Endothelial cell of umbilical vein (primary cell): Measurements from ENCODE around the gene MRPL53. TPM values are rescaled to one million over a fixed set of nuclear protein-coding genes. Genes with fewer than 3 reads are reported as not detected.

Source experiments
- BruUV-seq: library from RNA; stranded (reverse); fragments of 400-500 nt; replicated peaks from 2 replicates; lab custom pipeline; 2021; lab: Mats Ljungman, UMichigan
- CTCF ChIA-PET: fragments of 300-600, 350-600 bp; sonication (Branson Sonifier 250); formaldehyde crosslinking; loops from one replicate; lab custom pipeline; 2021; ENCODE audit warnings: antibody characterized with exemption, inconsistent platforms; lab: Charles Lee
- POLR2A ChIA-PET: fragments of 300-600, 350-600 bp; sonication (Branson Sonifier 250); formaldehyde crosslinking; loops from one replicate; lab custom pipeline; 2021; ENCODE audit warnings: antibody characterized with exemption, inconsistent platforms; lab: Charles Lee
- DNase-seq: peaks from one replicate; pipeline ENCODE4 v3.0.0-alpha.2; 2011; ENCODE audit warnings: low read depth, low spot score
- FAIRE-seq: peaks from 2 replicates; lab custom pipeline; 2011; peaks lifted over from hg19 to GRCh38; lab: Jason Lieb, UNC
- H2AFZ ChIP-seq: 2 replicates; pipeline ENCODE4 v1.6.0; 2012; ENCODE audit warnings: low read depth, low read length, control low read depth, inconsistent platforms
- H3K27ac ChIP-seq: 2 replicates; pipeline ENCODE4 v1.5.1; 2011; ENCODE audit warnings: low read depth, mild to moderate bottlenecking, control low read depth, low read length, moderate library complexity; ENCODE audit not compliant: insufficient read depth
- H3K27me3 ChIP-seq, 2 experiments: 2 replicates each; pipeline versions ENCODE4 v1.6.0 to v1.6.1; 2011; ENCODE audit warnings: low read length in 2 of 2, mixed read lengths in 1 of 2; ENCODE audit not compliant: control insufficient read depth in 2 of 2, insufficient read depth in 2 of 2
- H3K36me3 ChIP-seq, 2 experiments: 2 replicates in 1 of 2; 3 replicates in 1 of 2; pipeline ENCODE4 v1.5.1; 2011; ENCODE audit warnings: low read length in 2 of 2, mild to moderate bottlenecking in 1 of 2, moderate library complexity in 1 of 2; ENCODE audit not compliant: control insufficient read depth in 2 of 2, insufficient read depth in 2 of 2; ENCODE audit errors: extremely low read depth in 1 of 2
- H3K4me1 ChIP-seq: 3 replicates; pipeline ENCODE4 v1.5.1; 2011; ENCODE audit warnings: mild to moderate bottlenecking, low read length; ENCODE audit not compliant: control insufficient read depth, insufficient read depth; ENCODE audit errors: extremely low read depth
- H3K4me2 ChIP-seq: 2 replicates; pipeline ENCODE4 v1.6.1; 2011; ENCODE audit warnings: low read length, control low read depth, mixed read lengths; ENCODE audit not compliant: insufficient read depth
- H3K4me3 ChIP-seq, 3 experiments: fragments of 200-600 bp in 1 of 3; sonication (generic), shearing (Covaris generic) in 1 of 3; replicated peaks in 1 of 3; 2 replicates each; pipeline ENCODE4 v1.5.1; 2011 to 2016; ENCODE audit warnings: control low read depth in 3 of 3, low read length in 3 of 3, mild to moderate bottlenecking in 2 of 3, inconsistent platforms in 1 of 3, low read depth in 1 of 3, moderate library complexity in 1 of 3; ENCODE audit not compliant: insufficient read depth in 1 of 3
- H3K79me2 ChIP-seq: 2 replicates; pipeline ENCODE4 v1.6.0; 2012; ENCODE audit warnings: low read length, inconsistent platforms; ENCODE audit not compliant: control insufficient read depth, insufficient read depth
- H3K9ac ChIP-seq: replicated peaks from 2 replicates; pipeline ENCODE3; 2011; ENCODE audit warnings: low read length, control low read depth; ENCODE audit not compliant: insufficient read depth; ENCODE audit errors: extremely low read depth
- H3K9me1 ChIP-seq: replicated peaks from 3 replicates; pipeline ENCODE4 v1.6.0; 2011; ENCODE audit warnings: mild to moderate bottlenecking, low read length; ENCODE audit not compliant: control insufficient read depth, insufficient read depth; ENCODE audit errors: extremely low read depth
- H3K9me3 ChIP-seq: replicated peaks from 2 replicates; pipeline ENCODE4 v1.5.1; 2012; ENCODE audit warnings: low read length, inconsistent platforms; ENCODE audit not compliant: control insufficient read depth, insufficient read depth
- H4K20me1 ChIP-seq: replicated peaks from 2 replicates; pipeline ENCODE3; 2011; ENCODE audit warnings: mild to moderate bottlenecking, low read length; ENCODE audit not compliant: control insufficient read depth, insufficient read depth; ENCODE audit errors: extremely low read depth
- EZH2 ChIP-seq: IDR thresholded peaks from 2 replicates; pipeline ENCODE4 v1.6.1; 2012; ENCODE audit warnings: borderline replicate concordance, low read depth, mild to moderate bottlenecking, moderate library complexity, low read length, inconsistent platforms; ENCODE audit not compliant: severe bottlenecking
- MYC ChIP-seq: IDR thresholded peaks from one replicate; pipeline ENCODE4 v1.6.1; 2011; ENCODE audit warnings: mild to moderate bottlenecking, low read depth, low read length
- POLR2A ChIP-seq: IDR thresholded peaks from 2 replicates; pipeline ENCODE4 v1.6.1; 2012; ENCODE audit warnings: low read depth, mild to moderate bottlenecking, control low read depth, low read length
- POLR2AphosphoS5 ChIP-seq: IDR thresholded peaks from 2 replicates; pipeline ENCODE4 v1.6.1; 2012; ENCODE audit warnings: low read depth, mild to moderate bottlenecking, control low read depth, low read length, moderate library complexity; ENCODE audit not compliant: insufficient read depth
- dilution Hi-C: fragments of 300-500 bp; cut with MboI; formaldehyde crosslinking; loops from one replicate; pipeline ENCODE4 v1.15.0; 2019; ENCODE audit warnings: low sequenced_read_pairs; ENCODE audit not compliant: extremely low pct_ligation_motif_present
- intact Hi-C: fragments of 100-400 bp; cut with micrococcal nuclease; formaldehyde crosslinking; loops from one replicate; pipeline ENCODE4 v1.10.0; 2022
- polyA plus RNA-seq, 4 experiments: library from polyadenylated mRNA; depleted of rRNA in 3 of 4; stranded (reverse) in 3 of 4; unstranded in 1 of 4; fragments of >200 nt; gene quantifications; 2 replicates each; pipeline versions ENCODE4 v1.2.1 to v1.2.3, GENCODE V29; 2011 to 2012; ENCODE audit warnings: missing spikeins in 1 of 4
- total RNA-seq: library from RNA; stranded (reverse); gene quantifications from 2 replicates; pipeline ENCODE4 v1.2.3, GENCODE V29; 2021
- TF ChIP-seq, protein P1 (sequence below): IDR thresholded peaks from 2 replicates; pipeline ENCODE4 v1.6.1; 2011; ENCODE audit not compliant: insufficient read depth, insufficient read length
- TF ChIP-seq, protein P2 (sequence below), 2 donors: IDR thresholded peaks; 1 replicate in 1 of 2; 2 replicates in 1 of 2; pipeline ENCODE4 v1.5.1; 2011; ENCODE audit warnings: low read length in 2 of 2, mild to moderate bottlenecking in 2 of 2, moderate library complexity in 2 of 2, control low read depth in 1 of 2, inconsistent platforms in 1 of 2, low read depth in 1 of 2; ENCODE audit not compliant: insufficient read depth in 1 of 2; ENCODE audit errors: extremely low read depth in 1 of 2

MRPL53 gene
- total and polyA plus RNA-seq, 2 donors (not counting 3 experiments of a cell fraction or from before 2014, with no cell fraction given), result 68.7 to 69.7 TPM

DNA sequence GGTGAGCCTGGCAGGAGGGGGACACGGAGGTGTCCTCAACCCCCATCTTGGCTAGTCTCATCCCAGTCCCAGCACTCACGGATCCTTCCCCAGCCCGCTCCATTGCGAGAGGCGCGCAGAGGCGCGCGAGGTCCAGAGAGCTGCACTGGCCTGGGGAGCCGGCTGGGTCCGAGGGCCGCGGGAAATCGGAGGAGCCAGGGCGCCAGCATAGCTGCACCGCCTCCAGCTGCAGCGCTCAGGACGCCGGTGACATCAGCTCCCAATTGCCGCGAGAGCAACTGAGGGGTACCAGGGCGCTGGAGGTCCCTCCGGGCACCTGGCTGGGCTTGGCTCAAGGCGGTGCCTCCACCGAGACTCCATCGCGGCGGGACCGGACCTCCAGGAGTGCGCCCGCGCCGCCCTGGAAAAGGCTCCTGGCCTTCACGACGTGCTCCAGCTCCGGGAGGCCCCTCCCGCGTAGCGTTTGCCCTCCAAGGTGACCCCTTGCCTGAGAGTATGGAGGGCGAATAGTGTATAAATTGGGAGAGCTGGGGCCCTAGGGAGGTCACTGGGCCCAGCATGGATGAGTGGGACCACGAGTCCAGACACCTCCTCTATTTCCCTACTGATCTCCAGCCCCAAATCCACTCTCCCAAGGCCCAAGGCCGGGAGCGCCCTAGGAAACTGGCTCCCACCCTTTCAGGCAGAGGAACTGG lies 36.2 kb downstream of the MRPL53 start:
- Histone ChIP-seq H2AFZ (no peak overlapping the region), H3K4me1 (peaks cover 18% of the 10 kb centered on the region), H3K9me3 (no peaks in the 10 kb centered on the region), H4K20me1 (no peaks in the 10 kb centered on the region), H3K4me2 (no peak overlapping the region), H3K4me3 (no peak overlapping the region), H3K9me1 (no peaks in the 10 kb centered on the region), H3K27ac (no peak overlapping the region), H3K36me3 (peaks cover 0 to 2% of the 10 kb centered on the region in 2 experiments), H3K9ac (no peak overlapping the region), H3K27me3 (peaks cover 0 to 6% of the 10 kb centered on the region in 2 experiments), H3K79me2 (no peaks in the 10 kb centered on the region)
- no TSS peak for BruUV-seq
- ChIA-PET POLR2A (no interaction called here), CTCF (no interaction called here)
- DNase-seq (no peak), FAIRE-seq (no peak)
- intact Hi-C loops, result no loop called here
- dilution Hi-C loops, result no loop called here
- TF ChIP-seq MYC (no peak), POLR2A (no peak), POLR2AphosphoS5 (no peak), EZH2 (no peak)
- TF ChIP-seq, protein P1, sequence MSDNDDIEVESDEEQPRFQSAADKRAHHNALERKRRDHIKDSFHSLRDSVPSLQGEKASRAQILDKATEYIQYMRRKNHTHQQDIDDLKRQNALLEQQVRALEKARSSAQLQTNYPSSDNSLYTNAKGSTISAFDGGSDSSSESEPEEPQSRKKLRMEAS, result no peak
- TF ChIP-seq, protein P2, sequence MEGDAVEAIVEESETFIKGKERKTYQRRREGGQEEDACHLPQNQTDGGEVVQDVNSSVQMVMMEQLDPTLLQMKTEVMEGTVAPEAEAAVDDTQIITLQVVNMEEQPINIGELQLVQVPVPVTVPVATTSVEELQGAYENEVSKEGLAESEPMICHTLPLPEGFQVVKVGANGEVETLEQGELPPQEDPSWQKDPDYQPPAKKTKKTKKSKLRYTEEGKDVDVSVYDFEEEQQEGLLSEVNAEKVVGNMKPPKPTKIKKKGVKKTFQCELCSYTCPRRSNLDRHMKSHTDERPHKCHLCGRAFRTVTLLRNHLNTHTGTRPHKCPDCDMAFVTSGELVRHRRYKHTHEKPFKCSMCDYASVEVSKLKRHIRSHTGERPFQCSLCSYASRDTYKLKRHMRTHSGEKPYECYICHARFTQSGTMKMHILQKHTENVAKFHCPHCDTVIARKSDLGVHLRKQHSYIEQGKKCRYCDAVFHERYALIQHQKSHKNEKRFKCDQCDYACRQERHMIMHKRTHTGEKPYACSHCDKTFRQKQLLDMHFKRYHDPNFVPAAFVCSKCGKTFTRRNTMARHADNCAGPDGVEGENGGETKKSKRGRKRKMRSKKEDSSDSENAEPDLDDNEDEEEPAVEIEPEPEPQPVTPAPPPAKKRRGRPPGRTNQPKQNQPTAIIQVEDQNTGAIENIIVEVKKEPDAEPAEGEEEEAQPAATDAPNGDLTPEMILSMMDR (IDR thresholded peaks at IDR 0.05; ENCODE audit: extremely low read depth in 1 of 2, insufficient read depth in 1 of 2, low read depth in 1 of 2, low read length in 2 of 2), result no peak
